Measurements from ENCODE around the gene ADA.
A peak's percentile ranks its signal among the peaks of the same experiment; 100 is the strongest.

ADA gene

DNA sequence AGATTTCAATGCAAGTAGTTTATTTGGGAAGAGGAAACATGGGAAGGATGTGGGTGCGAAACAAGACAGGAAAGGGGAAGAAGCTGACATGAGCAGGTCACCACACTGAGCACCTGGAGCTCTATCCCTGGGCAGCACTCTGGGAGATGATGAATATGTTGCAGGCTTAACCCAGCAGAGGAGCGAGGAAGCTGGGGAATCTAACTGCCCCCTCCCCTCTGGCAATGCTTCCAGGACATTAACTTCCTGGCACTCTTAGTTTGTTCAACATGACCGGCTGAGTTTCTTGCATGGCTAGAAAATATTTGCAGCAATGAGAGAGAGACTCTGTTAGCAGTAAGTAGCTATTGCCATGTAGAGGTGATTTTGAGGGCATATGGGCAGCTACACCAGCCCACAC, 4.9 kb upstream of the ADA start:
- TF ChIP-seq FOXP2 (optimal IDR thresholded peaks at IDR 0.05; ENCODE audit: borderline replicate concordance, extremely low read depth, extremely low read length, insufficient read depth): no peak
- no peak for TF ChIP-seq SIN3A (IDR thresholded peaks at IDR 0.05; ENCODE audit: borderline replicate concordance, insufficient read depth, low read length)
- TF ChIP-seq, protein P1, sequence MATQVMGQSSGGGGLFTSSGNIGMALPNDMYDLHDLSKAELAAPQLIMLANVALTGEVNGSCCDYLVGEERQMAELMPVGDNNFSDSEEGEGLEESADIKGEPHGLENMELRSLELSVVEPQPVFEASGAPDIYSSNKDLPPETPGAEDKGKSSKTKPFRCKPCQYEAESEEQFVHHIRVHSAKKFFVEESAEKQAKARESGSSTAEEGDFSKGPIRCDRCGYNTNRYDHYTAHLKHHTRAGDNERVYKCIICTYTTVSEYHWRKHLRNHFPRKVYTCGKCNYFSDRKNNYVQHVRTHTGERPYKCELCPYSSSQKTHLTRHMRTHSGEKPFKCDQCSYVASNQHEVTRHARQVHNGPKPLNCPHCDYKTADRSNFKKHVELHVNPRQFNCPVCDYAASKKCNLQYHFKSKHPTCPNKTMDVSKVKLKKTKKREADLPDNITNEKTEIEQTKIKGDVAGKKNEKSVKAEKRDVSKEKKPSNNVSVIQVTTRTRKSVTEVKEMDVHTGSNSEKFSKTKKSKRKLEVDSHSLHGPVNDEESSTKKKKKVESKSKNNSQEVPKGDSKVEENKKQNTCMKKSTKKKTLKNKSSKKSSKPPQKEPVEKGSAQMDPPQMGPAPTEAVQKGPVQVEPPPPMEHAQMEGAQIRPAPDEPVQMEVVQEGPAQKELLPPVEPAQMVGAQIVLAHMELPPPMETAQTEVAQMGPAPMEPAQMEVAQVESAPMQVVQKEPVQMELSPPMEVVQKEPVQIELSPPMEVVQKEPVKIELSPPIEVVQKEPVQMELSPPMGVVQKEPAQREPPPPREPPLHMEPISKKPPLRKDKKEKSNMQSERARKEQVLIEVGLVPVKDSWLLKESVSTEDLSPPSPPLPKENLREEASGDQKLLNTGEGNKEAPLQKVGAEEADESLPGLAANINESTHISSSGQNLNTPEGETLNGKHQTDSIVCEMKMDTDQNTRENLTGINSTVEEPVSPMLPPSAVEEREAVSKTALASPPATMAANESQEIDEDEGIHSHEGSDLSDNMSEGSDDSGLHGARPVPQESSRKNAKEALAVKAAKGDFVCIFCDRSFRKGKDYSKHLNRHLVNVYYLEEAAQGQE (IDR thresholded peaks at IDR 0.05; ENCODE audit: insufficient read depth in 1 of 2, low read depth in 2 of 2, low read length in 2 of 2): no peak
- TF ChIP-seq POLR2AphosphoS5 (IDR thresholded peaks at IDR 0.05; ENCODE audit: low read depth, low read length): no peak
- TF ChIP-seq TAF1 (IDR thresholded peaks at IDR 0.05; ENCODE audit: borderline replicate concordance, insufficient read depth, low read length): no peak

DNA sequence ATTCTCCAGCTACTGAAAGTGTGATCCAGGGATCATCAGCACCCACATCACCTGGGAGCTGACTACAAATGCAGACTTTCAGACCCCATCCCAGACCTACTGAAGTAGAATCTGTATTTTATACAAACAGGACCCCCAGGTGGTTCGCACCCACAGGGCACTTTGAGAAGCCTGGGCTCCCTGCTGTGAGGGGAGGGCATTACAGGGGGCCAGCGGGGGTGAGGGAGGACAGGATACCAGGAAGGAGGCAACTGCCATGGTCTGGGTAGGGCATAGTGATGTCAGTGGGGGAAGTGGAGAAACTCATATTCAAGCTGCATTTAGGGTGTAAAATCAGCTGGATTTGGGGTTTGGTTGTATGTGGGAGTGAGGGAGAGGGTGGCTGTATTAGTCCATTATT, 2.0 kb upstream of the ADA start:
- TF ChIP-seq SIN3A (IDR thresholded peaks at IDR 0.05; ENCODE audit: borderline replicate concordance, insufficient read depth, low read length) (no peak), TAF1 (IDR thresholded peaks at IDR 0.05; ENCODE audit: borderline replicate concordance, insufficient read depth, low read length) (no peak), POLR2AphosphoS5 (IDR thresholded peaks at IDR 0.05; ENCODE audit: low read depth, low read length) (no peak), FOXP2 (optimal IDR thresholded peaks at IDR 0.05; ENCODE audit: borderline replicate concordance, extremely low read depth, extremely low read length, insufficient read depth) (no peak)
- TF ChIP-seq, protein P1 (IDR thresholded peaks at IDR 0.05; ENCODE audit: insufficient read depth in 1 of 2, low read depth in 2 of 2, low read length in 2 of 2): no peak

DNA sequence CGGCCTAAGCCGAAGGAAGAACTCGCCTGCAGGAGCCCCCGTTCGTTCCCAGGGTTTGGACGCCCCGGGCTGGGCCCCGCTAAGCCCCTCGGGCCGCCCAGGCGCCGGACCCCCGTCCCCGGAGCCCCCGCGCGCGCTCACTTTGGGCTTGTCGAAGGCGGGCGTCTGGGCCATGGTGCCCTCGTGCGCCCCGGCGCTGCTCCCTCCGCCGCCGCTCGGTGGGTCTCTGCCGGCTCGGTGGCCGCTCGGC, 140 bp downstream of the ADA start:
- TF ChIP-seq, protein P1 (IDR thresholded peaks at IDR 0.05; ENCODE audit: insufficient read depth in 1 of 2, low read depth in 2 of 2, low read length in 2 of 2): no peak
- TF ChIP-seq POLR2AphosphoS5 (IDR thresholded peaks at IDR 0.05; ENCODE audit: low read depth, low read length): peak; percentile 52; the same call in 1 of the 2 replicates

DNA sequence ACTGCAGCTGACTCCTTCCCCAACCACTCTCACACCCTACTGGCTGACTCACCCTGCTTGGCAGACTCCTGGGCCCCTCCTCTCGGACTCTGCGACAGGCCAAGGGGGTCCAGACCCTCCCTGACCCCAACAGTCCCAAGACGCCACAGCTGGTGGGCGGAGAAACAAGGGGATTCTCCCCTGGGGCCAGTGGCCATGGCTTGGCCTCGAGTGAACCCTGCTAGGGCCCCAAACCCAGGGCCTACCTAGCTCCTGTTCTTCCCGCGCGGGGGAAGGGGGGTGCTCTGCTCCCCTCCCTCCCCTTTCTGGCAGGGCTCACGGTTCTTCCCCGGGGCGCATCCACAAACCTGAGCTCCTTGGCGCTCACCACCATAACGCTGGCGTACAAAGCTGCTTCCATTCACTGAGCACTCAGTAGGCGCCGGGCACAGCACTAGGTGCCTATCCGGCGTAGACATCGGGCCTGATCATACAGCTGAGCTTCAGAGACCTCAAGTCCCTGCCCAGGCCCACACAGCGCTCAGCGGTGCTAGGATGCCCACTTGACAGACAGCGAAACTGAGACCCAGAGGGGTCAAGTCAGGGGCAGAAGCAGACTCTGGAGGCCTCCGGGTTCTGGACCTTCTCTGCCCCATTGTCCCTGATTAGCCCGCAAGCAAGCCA, 597 bp downstream of the ADA start:
- TF ChIP-seq TAF1 (IDR thresholded peaks at IDR 0.05; ENCODE audit: borderline replicate concordance, insufficient read depth, low read length) (no peak), SIN3A (IDR thresholded peaks at IDR 0.05; ENCODE audit: borderline replicate concordance, insufficient read depth, low read length) (no peak), POLR2AphosphoS5 (IDR thresholded peaks at IDR 0.05; ENCODE audit: low read depth, low read length) (no peak), FOXP2 (optimal IDR thresholded peaks at IDR 0.05; ENCODE audit: borderline replicate concordance, extremely low read depth, extremely low read length, insufficient read depth) (no peak)
- TF ChIP-seq, protein P1 (IDR thresholded peaks at IDR 0.05; ENCODE audit: insufficient read depth in 1 of 2, low read depth in 2 of 2, low read length in 2 of 2): no peak

DNA sequence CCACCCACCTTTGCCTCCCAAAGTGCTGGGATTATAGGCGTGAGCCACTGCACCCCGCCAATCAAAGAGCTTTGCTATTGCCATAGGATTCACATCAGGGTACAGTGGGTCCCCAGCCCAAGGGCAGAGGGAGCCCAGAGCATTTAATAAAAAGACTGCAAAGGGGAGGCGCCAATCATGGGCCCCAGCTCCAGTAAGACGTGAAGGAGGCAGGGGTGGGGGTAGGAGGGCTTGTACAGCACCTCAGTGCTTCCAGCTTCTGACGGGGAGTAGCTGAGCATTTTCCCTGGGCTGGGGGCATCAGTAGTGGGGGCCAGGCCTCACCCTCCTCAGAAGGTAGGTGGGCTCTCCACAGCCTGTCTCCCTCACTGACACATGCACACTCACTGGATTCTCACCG, 1.5 kb downstream of the ADA start:
- TF ChIP-seq FOXP2 (optimal IDR thresholded peaks at IDR 0.05; ENCODE audit: borderline replicate concordance, extremely low read depth, extremely low read length, insufficient read depth): no peak
- TF ChIP-seq TAF1 (IDR thresholded peaks at IDR 0.05; ENCODE audit: borderline replicate concordance, insufficient read depth, low read length): no peak
- TF ChIP-seq POLR2AphosphoS5 (IDR thresholded peaks at IDR 0.05; ENCODE audit: low read depth, low read length): no peak
- no peak for TF ChIP-seq SIN3A (IDR thresholded peaks at IDR 0.05; ENCODE audit: borderline replicate concordance, insufficient read depth, low read length)
- TF ChIP-seq, protein P1 (IDR thresholded peaks at IDR 0.05; ENCODE audit: insufficient read depth in 1 of 2, low read depth in 2 of 2, low read length in 2 of 2): no peak

Data from PFSK-1 (cell line).